ENCODE results near the gene HS6ST3.

DNA sequence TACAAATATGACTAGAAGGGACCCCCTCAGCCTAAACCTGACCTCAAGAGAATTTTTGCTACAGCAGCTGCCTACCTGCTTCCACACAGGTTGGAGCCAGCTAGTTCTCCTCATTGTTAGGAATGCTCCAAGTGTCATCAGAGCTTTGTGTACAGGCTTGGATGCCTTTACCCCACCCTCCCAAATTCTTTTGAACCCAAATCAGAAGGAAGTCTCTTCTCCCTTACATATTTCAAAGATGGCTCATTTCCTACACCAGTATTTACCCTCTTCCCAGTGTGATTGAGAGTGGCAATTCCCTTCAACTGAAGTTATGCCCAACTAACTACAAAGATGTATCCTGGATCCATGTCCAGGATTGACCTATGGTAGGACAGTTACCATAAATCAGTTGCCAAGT, 581.2 kb downstream of the HS6ST3 start:
- TF ChIP-seq POLR2A (IDR thresholded peaks at IDR 0.05; ENCODE audit: low read length) (no peak), GATA1 (IDR thresholded peaks at IDR 0.05; ENCODE audit: low read depth, low read length) (no peak)
